Islet precursor cell (in vitro differentiated cells): ENCODE measurements around the gene ARPC2.

Source experiments
- DNase-seq: peaks from one replicate; pipeline ENCODE4 v3.0.0-alpha.2; 2018

ARPC2 gene

DNA sequence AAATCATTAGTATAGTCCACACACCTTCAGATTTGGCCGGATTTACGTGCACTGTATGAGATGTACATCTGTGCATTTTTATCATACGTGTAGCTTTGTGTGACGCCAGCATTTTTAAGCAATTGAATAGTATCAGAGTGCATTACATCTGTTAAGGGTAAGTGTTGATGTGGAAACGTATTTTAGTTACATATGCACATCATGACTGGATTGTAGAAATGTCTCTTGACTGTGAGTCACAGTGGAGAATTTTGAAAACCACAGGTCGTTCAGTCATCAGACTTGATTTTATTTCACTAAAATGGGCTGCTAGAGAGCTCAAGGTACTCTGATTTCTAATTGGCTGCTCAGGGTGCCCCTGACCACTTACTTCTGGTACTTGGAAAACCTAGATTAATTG lies 38.5 kb downstream of the ARPC2 start:
- DNase-seq: no peak

DNA sequence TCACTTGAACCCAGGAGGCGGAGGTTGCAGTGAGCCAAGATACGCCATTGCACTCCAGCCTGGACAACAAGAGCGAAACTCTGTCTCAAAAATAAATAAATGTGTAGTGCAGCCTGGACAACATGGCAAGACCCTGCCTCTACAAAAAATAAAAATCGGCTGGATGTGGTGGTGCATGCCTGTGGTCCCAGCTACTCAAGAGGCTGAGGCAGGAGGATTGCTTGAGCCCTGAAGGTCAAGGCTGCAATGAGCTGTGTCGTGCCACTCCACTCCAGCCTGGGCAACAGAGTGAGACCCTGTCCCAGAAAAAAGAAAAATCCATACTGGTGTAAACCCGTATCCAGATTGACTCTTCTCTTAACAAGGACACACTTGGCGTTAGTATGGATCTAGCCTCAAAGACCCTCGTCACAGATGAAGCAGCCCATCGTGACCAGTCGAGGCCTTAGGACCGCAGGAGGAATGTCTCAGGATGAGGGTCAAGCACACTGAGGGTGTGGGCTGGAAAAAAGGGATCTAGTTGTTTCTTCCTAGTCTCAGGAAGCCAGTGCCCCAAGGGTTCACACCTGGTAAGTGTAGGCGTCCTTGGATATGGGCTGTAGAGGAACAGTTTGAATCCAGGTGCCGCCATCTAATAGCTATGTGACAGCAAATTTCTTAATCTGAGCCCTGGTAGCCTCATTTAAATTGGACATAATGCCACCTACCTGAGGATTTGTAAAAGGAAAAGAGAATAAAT lies 39.8 kb downstream of the ARPC2 start:
- no peak for DNase-seq

- no peak for DNase-seq
These were observed 40.5 kb downstream of the ARPC2 start for GRCh38 chr2:218257390-218257981.

DNA sequence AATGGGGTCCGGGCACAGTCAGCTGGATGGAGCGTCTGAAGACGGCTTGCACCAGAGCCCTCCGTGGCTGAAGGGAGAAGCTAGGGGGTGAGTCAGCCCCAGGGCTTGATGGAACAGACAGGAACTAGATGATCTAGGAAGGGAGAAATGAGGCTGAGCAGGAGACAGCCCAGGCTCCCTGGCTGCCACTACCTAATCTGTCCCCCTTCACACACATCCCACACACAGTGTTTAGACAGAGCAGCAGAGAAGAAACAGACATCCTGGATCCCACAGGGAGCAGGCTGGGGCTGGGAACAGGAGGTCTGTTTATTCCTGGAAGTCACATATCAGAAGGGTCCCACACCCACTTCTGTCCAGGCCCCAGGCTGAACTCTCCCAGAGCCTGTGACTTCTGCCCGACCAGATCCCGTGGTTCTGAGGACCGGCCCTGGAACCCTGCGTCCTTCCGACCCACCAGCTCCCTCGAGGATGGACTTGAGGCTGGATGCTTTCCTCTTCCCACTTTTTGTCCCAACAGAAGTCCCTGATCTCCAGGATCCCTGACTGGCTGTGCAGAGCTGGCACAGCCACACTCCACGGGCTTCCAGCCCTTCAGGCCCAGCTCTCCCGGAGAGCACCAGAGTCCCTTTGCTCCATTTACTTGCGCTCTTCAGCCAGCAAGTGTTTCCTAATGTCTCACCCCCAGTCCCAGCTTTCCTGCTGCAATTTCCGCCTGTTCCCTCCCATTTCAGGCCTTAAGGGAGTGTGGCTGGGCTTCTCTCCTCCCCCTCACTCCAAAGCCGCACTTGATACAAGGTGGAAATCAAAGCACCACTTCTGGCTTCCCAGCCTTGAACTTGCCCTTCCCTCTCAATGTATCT lies 42.3 kb downstream of the ARPC2 start:
- peak; percentile 96 for DNase-seq

- DNase-seq: no peak
These were observed 43.2 kb downstream of the ARPC2 start for GRCh38 chr2:218260166-218260565.

- peak; percentile 79 for DNase-seq
These were observed 43.9 kb downstream of the ARPC2 start, which contains the start of gene GPBAR1 for GRCh38 chr2:218260742-218261422. Gene GPBAR1, plus strand, starts transcription at chr2:218261015. Its CDS starts 1,710 bp downstream, at chr2:218262725.

- DNase-seq: no peak
These were observed 44.6 kb downstream of the ARPC2 start for GRCh38 chr2:218261423-218262236.

- no peak for DNase-seq
These were observed 45.2 kb downstream of the ARPC2 start for GRCh38 chr2:218262237-218262600.

DNA sequence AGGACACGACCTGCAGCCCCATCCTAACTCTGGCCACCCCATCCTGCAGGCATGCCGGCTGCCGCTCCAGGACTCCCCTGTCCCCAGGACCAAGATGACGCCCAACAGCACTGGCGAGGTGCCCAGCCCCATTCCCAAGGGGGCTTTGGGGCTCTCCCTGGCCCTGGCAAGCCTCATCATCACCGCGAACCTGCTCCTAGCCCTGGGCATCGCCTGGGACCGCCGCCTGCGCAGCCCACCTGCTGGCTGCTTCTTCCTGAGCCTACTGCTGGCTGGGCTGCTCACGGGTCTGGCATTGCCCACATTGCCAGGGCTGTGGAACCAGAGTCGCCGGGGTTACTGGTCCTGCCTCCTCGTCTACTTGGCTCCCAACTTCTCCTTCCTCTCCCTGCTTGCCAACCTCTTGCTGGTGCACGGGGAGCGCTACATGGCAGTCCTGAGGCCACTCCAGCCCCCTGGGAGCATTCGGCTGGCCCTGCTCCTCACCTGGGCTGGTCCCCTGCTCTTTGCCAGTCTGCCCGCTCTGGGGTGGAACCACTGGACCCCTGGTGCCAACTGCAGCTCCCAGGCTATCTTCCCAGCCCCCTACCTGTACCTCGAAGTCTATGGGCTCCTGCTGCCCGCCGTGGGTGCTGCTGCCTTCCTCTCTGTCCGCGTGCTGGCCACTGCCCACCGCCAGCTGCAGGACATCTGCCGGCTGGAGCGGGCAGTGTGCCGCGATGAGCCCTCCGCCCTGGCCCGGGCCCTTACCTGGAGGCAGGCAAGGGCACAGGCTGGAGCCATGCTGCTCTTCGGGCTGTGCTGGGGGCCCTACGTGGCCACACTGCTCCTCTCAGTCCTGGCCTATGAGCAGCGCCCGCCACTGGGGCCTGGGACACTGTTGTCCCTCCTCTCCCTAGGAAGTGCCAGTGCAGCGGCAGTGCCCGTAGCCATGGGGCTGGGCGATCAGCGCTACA lies 45.9 kb downstream of the ARPC2 start:
- no peak for DNase-seq

- DNase-seq: peak; percentile 51
These were observed 47.0 kb downstream of the ARPC2 start for GRCh38 chr2:218263817-218264641.

DNA sequence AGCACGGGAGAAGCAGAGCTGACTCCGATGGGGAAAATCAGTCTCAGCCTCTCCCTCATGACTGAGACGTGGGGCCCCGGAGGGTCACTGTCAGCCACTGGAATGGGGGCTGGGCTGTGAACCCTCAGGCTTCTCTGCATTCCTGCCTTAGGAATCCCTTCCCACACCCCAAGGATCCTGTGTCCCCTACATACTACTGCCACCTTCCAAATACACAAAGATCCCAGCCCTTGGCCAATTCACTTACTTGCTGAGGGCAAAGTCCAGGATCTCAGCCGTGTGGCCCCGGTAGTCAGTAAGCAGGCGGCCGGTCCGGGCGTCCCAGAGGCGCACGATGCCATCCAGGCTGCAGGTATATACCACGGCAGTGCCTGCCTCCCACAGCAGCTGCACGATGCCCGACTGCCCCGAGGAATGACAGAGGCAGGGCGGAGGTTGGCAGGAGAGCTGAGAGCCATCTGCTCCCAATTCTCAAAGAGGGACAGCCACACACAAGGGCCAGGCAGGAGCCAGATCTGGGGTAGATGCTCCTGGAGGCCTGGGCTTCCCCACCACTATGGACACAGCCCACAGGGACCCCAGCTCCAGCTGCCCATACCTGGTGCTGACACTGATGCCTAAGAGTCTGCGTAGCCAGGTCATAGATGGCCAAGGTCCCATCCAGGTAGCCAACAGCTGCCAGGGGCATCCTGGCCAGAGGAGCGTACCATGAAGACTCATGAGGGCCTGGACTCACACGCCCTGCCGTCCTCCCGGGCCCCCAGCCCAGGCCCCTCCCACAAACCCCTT lies 48.0 kb downstream of the ARPC2 start:
- DNase-seq: peak; percentile 54

- no peak for DNase-seq
These were observed 48.6 kb downstream of the ARPC2 start for GRCh38 chr2:218265626-218266025.

DNA sequence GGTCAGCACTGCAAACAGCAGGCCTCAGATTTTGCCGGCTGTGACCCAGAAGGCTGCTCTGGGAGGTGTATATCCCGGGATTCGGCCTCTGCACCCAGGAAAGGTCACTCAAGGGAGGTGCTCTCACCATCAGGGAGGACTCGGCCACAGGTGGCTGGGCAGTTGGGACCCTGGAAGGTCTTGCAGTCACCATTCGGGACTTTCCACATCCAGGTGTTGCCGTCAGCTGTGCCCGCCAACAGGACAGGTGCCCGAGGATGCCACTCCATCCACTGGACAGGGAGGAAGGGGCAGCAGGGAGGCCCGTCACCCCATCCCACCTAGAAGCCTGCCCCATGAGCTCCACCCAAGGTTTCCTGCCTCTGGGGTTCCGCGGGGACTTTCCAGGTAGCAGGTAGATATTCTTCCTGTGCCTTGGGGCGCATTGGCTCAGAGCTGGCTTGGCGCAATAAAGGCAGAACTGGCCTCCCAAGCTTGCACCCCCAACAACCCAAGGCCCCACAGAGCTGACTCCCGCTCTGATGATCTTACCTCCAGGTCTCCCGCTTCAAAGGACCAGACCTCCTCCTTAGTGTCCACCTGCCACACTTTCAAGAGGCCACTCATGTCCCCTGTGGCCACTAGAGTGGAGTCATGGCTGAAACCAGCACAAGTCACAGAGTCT lies 49.5 kb downstream of the ARPC2 start:
- DNase-seq: no peak

GRCh38 chr2:218267259-218267658 lies 50.3 kb downstream of the ARPC2 start:
- DNase-seq: no peak

- DNase-seq: peak; percentile 100
These were observed 53.1 kb downstream of the ARPC2 start, which contains the start of the genes AAMP and PNKD for GRCh38 chr2:218269900-218270720. Gene AAMP, minus strand, starts transcription at chr2:218270137. Its CDS starts 51 bp downstream, at chr2:218270086. Gene PNKD, plus strand, starts transcription at chr2:218270519. Its CDS starts 17 bp downstream, at chr2:218270536.

- DNase-seq: peak; percentile 59
These were observed 53.9 kb downstream of the ARPC2 start for GRCh38 chr2:218270721-218271486.

GRCh38 chr2:218271487-218271797 lies 54.5 kb downstream of the ARPC2 start:
- no peak for DNase-seq
